ENCODE measurements around the gene CAV2.

DNA sequence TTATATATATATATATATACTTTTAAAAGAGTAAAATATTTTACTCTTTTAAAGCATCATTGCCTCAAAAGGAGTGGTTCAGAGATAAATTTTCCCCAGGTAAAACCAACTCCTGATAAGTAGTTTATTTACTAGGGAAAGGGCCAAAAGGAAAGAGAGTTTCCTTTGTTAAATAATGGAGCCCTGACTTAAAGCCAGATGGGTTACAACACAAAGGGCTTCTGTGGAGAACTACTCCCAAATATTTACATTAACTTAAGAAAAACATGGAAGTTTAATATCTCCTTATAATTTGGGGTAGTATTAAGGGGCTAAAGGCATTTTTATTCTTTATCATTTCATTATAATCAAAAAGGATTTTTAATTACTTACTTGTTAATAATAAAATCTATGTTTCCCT, 16.8 kb downstream of the CAV2 start:
- no peak for TF ChIP-seq CTCF (IDR thresholded peaks at IDR 0.05)
- TF ChIP-seq EP300 (IDR thresholded peaks at IDR 0.05) = no peak
- TF ChIP-seq POLR2AphosphoS5 (IDR thresholded peaks at IDR 0.05) = no peak

Data from esophagus muscularis mucosa (tissue), 4 donors.